WI38 (cell line): ENCODE measurements around the gene LIPK.
"Not testable (repeated sequence)": the region's sequence is repeated elsewhere in the genome, so short reads cannot be mapped to it uniquely, and the experiment has no call there.

Source experiments
- H3K4me3 ChIP-seq: 2 replicates; pipeline ENCODE4 v1.5.1; 2011; ENCODE audit warnings: low read depth, mild to moderate bottlenecking, control low read depth, low read length
- TF ChIP-seq, protein P1 (sequence below): IDR thresholded peaks from 2 replicates; pipeline ENCODE4 v1.5.1; 2012; ENCODE audit warnings: low read depth, mild to moderate bottlenecking, control low read depth, low read length

LIPK gene

DNA sequence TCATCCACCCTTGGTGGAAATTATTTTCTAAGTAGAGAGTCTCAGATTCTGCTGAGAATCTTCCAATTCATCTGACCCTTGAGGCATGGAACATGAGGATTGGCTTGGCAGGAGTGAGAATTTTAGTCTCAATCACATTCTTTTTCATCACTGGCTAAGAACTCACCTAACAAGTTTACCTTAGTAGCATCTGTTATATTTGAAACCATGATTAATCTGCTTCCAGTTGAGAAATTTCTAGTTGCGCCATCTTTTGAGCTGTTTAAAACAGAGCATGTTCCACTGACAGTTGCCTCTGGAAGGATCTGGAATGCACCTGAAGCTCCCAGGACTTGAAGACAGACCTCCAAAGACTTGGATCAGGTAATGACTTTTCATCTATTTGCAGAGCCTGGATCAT is at the start of gene LIPK:
LIPK (plus strand) TSS at position 292 of the 400 bp plus-strand sequence. CDS start 18,295 bp downstream, outside the sequence.
- no peak within 1 kb of the TSS for H3K4me3 ChIP-seq
- TF ChIP-seq, protein P1, sequence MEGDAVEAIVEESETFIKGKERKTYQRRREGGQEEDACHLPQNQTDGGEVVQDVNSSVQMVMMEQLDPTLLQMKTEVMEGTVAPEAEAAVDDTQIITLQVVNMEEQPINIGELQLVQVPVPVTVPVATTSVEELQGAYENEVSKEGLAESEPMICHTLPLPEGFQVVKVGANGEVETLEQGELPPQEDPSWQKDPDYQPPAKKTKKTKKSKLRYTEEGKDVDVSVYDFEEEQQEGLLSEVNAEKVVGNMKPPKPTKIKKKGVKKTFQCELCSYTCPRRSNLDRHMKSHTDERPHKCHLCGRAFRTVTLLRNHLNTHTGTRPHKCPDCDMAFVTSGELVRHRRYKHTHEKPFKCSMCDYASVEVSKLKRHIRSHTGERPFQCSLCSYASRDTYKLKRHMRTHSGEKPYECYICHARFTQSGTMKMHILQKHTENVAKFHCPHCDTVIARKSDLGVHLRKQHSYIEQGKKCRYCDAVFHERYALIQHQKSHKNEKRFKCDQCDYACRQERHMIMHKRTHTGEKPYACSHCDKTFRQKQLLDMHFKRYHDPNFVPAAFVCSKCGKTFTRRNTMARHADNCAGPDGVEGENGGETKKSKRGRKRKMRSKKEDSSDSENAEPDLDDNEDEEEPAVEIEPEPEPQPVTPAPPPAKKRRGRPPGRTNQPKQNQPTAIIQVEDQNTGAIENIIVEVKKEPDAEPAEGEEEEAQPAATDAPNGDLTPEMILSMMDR, result no peak

DNA sequence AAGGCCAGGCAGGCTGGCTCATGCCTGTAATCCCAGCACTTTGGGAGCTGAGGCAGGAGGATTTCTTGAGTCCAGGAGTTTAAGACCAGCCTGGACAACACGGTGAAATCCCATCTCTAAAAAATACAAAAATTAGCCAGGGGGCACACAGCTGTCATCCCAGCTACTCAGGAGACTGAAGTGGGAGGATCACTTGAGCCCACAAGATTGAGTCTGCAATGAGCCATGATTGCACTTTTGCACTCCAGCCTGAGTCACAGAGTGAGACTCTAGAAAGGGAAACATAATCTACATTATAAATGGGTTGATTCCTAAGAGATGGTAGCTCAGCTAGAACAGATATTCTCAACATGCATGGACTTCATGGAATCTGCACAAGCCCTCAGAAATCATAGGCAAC is 48.1 kb upstream of the LIPK start:
- TF ChIP-seq, protein P1, result no peak
- no peak overlapping the region for H3K4me3 ChIP-seq

- TF ChIP-seq, protein P1, result no peak
- H3K4me3 ChIP-seq, result no peak overlapping the region
These were observed 46.1 kb upstream of the LIPK start for GRCh38 chr10:88659725-88660597.

DNA sequence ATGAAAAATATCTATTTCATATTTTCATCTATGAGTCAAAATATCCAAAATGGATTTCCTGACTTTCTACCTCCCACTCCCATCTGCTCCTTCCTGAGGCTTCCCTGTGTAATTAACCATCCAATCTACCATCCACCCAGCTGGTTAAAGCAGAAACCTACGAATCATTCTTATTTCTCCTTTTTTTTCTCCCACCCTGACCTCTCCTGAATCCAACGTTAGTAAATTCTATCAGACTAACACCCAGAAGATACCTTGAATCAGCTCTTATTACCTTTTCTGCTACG is 45.5 kb upstream of the LIPK start:
- H3K4me3 ChIP-seq, result no peak overlapping the region
- TF ChIP-seq, protein P1, result no peak

DNA sequence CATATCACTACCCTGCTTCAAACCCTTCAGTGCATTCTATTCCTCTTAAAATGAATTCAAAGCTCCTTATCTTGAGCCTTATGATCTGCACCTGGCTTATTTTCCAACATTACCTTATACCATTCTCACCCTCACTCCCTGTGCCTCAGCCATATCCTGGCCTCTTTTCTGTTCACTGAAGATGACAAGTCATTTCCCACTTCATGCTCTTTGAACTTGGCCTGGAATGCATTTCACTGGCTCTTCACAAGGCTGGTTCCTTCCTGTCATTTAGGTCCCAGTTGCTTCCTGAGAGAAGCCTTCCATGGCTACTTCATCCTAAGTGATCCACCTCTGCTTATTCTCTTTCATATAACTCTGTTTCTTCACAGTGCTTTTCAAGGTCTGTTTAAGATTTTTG is 45.0 kb upstream of the LIPK start:
- no peak overlapping the region for H3K4me3 ChIP-seq
- TF ChIP-seq, protein P1, result no peak

GRCh38 chr10:88661577-88661976 is 44.5 kb upstream of the LIPK start:
- H3K4me3 ChIP-seq, result no peak overlapping the region
- TF ChIP-seq, protein P1, result no peak

DNA sequence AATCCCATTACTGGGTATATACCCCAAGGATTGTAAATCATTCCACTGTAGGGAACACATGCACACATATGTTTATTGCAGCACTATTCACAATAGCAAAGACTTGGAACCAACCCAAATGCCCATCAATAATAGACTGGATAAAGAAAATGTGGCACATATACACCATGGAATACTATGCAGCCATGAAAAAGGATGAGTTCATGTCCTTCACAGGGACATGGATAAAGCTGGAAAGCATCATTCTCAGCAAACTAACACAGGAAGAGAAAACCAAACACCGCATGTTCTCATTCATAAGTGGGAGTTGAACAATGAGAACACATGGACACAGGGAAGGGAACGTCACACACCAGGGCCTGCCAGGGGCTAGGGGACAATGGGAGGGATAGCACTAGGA is 42.9 kb upstream of the LIPK start:
- H3K4me3 ChIP-seq, result not testable (repeated sequence)

- TF ChIP-seq, protein P1, result no peak
These were observed 41.9 kb upstream of the LIPK start, which contains the start of gene LIPF for GRCh38 chr10:88664142-88664541. TSS of gene LIPF (plus strand) at chr10:88664442. CDS start at chr10:88667298, 2,856 bp downstream.

More at GRCh38 chr10:88664142-88664541, 41.9 kb upstream of the LIPK start, which contains the start of gene LIPF:
- H3K4me3 ChIP-seq, result no peak within 1 kb of the TSS
